B cell (primary cell): Measurements from ENCODE around the gene OSCAR. TPM values are rescaled to one million over a fixed set of nuclear protein-coding genes. Genes with fewer than 3 reads are reported as not detected.

Experiments
- ATAC-seq: fragments of 200-7000 bp; cut with Tn5 transposase; one replicate; pipeline ENCODE4 v1.10.0; 2021; ENCODE audit warnings: low read depth, mild to moderate bottlenecking, moderate number of reproducible peaks, moderate library complexity
- CTCF ChIA-PET: fragments of 350-600 bp; sonication (Branson Sonifier 250); formaldehyde crosslinking; loops from one replicate; lab custom pipeline; 2021; ENCODE audit warnings: antibody characterized with exemption, inconsistent platforms; lab: Charles Lee
- POLR2A ChIA-PET: fragments of 350-600 bp; sonication (Branson Sonifier 250); formaldehyde crosslinking; loops from one replicate; lab custom pipeline; 2021; ENCODE audit warnings: antibody characterized with exemption; lab: Charles Lee
- DNase-seq: peaks from one replicate; pipeline ENCODE4 v3.0.0; 2013
- H2AFZ ChIP-seq: 2 replicates; pipeline ENCODE4 v1.6.1; 2012; ENCODE audit warnings: mild to moderate bottlenecking, low read depth, low read length; ENCODE audit not compliant: insufficient read depth, poor library complexity, severe bottlenecking
- H3K27ac ChIP-seq, 2 donors: 1 replicate in 1 of 2; 2 replicates in 1 of 2; pipeline ENCODE4 v1.5.1; 2012 to 2013; ENCODE audit warnings: low read length in 2 of 2, mild to moderate bottlenecking in 2 of 2, moderate library complexity in 1 of 2
- H3K27me3 ChIP-seq, 4 experiments: fragments of 200-600 bp in 1 of 4; sonication (generic) in 1 of 4; replicated peaks in 1 of 4; 1 replicate in 2 of 4; 2 replicates in 2 of 4; pipeline versions ENCODE4 v1.6.1 to v1.7.0; 2013 to 2016; ENCODE audit warnings: low read length in 3 of 4, mild to moderate bottlenecking in 2 of 4, mixed read lengths in 1 of 4, moderate library complexity in 1 of 4; ENCODE audit not compliant: insufficient read depth in 4 of 4, control insufficient read depth in 3 of 4; ENCODE audit errors: control extremely low read depth in 1 of 4
- H3K36me3 ChIP-seq, 2 experiments: replicated peaks in 1 of 2; 1 replicate in 1 of 2; 2 replicates in 1 of 2; pipeline versions ENCODE4 v1.6.1 to v1.7.1; 2013; ENCODE audit warnings: low read length in 1 of 2; ENCODE audit not compliant: insufficient read depth in 2 of 2, control insufficient read depth in 1 of 2; ENCODE audit errors: control extremely low read depth in 1 of 2, extremely low read depth in 1 of 2
- H3K4me1 ChIP-seq, 2 donors: fragments of 200-600 bp in 1 of 2; sonication (generic) in 1 of 2; 1 replicate in 1 of 2; 2 replicates in 1 of 2; pipeline versions ENCODE4 v1.5.1 to v1.6.1; 2013 to 2017; ENCODE audit warnings: low read length in 2 of 2; ENCODE audit not compliant: control insufficient read depth in 2 of 2, insufficient read depth in 2 of 2
- H3K4me2 ChIP-seq: replicated peaks from 2 replicates; pipeline ENCODE3; 2012; ENCODE audit warnings: mild to moderate bottlenecking, low read depth, low read length; ENCODE audit not compliant: poor library complexity, severe bottlenecking
- H3K4me3 ChIP-seq, 5 experiments: fragments of 200-600 bp in 1 of 5; sonication (generic) in 1 of 5; 1 replicate in 3 of 5; 2 replicates in 2 of 5; pipeline versions ENCODE4 v1.5.1 to v1.7.0; 2011 to 2016; ENCODE audit warnings: low read length in 4 of 5, mild to moderate bottlenecking in 4 of 5, low read depth in 2 of 5, control low read depth in 1 of 5, moderate library complexity in 1 of 5; ENCODE audit not compliant: insufficient read depth in 1 of 5; ENCODE audit errors: control extremely low read depth in 1 of 5, extremely low read depth in 1 of 5
- H3K79me2 ChIP-seq: fragments of 200-600 bp; sonication (generic); one replicate; pipeline ENCODE4 v1.6.0; 2016; ENCODE audit warnings: low read length; ENCODE audit not compliant: control insufficient read depth, insufficient read depth
- H3K9ac ChIP-seq: fragments of 200-600 bp; sonication (generic); 2 replicates; pipeline ENCODE4 v1.6.1; 2017; ENCODE audit warnings: mild to moderate bottlenecking, low read length, moderate library complexity
- H3K9me3 ChIP-seq, 3 donors: one replicate each; pipeline versions ENCODE4 v1.6.1 to v1.7.1; 2013; ENCODE audit warnings: low read length in 2 of 3; ENCODE audit not compliant: control insufficient read depth in 2 of 3, insufficient read depth in 1 of 3; ENCODE audit errors: control extremely low read depth in 1 of 3
- H4K20me1 ChIP-seq: 2 replicates; pipeline ENCODE4 v1.6.0; 2012; ENCODE audit warnings: mild to moderate bottlenecking, low read length; ENCODE audit not compliant: insufficient read depth, control insufficient read depth, poor library complexity, severe bottlenecking
- H3K27ac Mint-ChIP-seq: one replicate; pipeline ENCODE4 v1.8.0; 2021; ENCODE audit warnings: mixed read lengths
- H3K27me3 Mint-ChIP-seq: one replicate; pipeline ENCODE4 v1.8.0; 2021; ENCODE audit warnings: mixed read lengths
- H3K4me1 Mint-ChIP-seq: one replicate; pipeline ENCODE4 v1.8.0; 2021; ENCODE audit warnings: mixed read lengths
- H3K4me3 Mint-ChIP-seq: one replicate; pipeline ENCODE4 v1.8.0; 2021; ENCODE audit warnings: mixed read lengths
- H3K9me3 Mint-ChIP-seq: one replicate; pipeline ENCODE4 v1.8.0; 2022; ENCODE audit warnings: mixed read lengths; ENCODE audit not compliant: insufficient read depth
- EZH2 ChIP-seq: IDR thresholded peaks from 2 replicates; pipeline ENCODE4 v1.6.1; 2012; ENCODE audit warnings: borderline replicate concordance, low read depth, mild to moderate bottlenecking, moderate library complexity, low read length; ENCODE audit not compliant: insufficient read depth, poor library complexity, severe bottlenecking
- WGBS: methylation state at CpG from one replicate; pipeline ENCODE4 v1.1.5; 2013; ENCODE audit warnings: missing lambda C conversion rate; ENCODE audit not compliant: insufficient coverage; 5-methylcytosine and 5-hydroxymethylcytosine counted together
- intact Hi-C: fragments of 100-400 bp; cut with micrococcal nuclease; formaldehyde crosslinking; loops from one replicate; pipeline ENCODE4 v1.10.0; 2022
- polyA plus RNA-seq: library from polyadenylated mRNA; depleted of rRNA; stranded (reverse); fragments of >200 nt; gene quantifications from 2 replicates; pipeline ENCODE4 v1.2.3, GENCODE V29; 2012
- total RNA-seq, 2 donors: library from RNA; stranded (reverse); fragments of 120-200 nt in 1 of 2; gene quantifications; 1 replicate in 1 of 2; 2 replicates in 1 of 2; pipeline versions ENCODE4 v1.2.3 to v1.2.4, GENCODE V29; 2013 to 2022
- TF ChIP-seq, protein P1 (sequence below): fragments of 200-600 bp; IDR thresholded peaks from one replicate; pipeline ENCODE4 v1.8.0; 2022; ENCODE audit warnings: antibody characterized with exemption, mild to moderate bottlenecking

OSCAR gene
- total and polyA plus RNA-seq, 2 donors (not counting 1 experiment from before 2014, with no cell fraction given) = 1.7 TPM; not detected in 1

DNA sequence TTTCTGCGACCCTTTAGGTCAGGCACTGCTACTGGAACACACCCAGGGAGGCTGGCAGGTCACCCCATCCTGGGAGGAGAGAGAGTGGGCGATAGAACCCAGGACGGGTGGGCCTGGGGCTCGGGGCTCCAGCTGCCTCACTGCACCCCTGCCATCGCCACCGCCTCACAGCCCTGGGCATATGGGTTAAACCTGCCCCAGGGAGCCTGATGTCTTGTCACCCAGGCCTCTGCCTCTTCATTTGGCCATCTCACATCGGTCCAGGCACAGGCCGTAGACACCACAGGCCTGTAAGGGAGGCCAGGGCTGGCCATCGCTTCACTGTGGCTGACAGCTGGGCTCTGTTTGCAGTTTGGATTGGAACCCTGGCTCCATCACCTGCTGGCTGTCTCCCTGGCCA, 25.1 kb upstream of the OSCAR start:
- H2AFZ ChIP-seq = no peak overlapping the region
- H3K79me2 ChIP-seq = no peaks in the 10 kb centered on the region
- TF ChIP-seq, protein P1, sequence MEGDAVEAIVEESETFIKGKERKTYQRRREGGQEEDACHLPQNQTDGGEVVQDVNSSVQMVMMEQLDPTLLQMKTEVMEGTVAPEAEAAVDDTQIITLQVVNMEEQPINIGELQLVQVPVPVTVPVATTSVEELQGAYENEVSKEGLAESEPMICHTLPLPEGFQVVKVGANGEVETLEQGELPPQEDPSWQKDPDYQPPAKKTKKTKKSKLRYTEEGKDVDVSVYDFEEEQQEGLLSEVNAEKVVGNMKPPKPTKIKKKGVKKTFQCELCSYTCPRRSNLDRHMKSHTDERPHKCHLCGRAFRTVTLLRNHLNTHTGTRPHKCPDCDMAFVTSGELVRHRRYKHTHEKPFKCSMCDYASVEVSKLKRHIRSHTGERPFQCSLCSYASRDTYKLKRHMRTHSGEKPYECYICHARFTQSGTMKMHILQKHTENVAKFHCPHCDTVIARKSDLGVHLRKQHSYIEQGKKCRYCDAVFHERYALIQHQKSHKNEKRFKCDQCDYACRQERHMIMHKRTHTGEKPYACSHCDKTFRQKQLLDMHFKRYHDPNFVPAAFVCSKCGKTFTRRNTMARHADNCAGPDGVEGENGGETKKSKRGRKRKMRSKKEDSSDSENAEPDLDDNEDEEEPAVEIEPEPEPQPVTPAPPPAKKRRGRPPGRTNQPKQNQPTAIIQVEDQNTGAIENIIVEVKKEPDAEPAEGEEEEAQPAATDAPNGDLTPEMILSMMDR = no peak
- Mint-ChIP-seq H3K4me3 (no peak overlapping the region), H3K27me3 (no peaks in the 10 kb centered on the region), H3K9me3 (no peaks in the 10 kb centered on the region), H3K27ac (no peak overlapping the region), H3K4me1 (no peaks in the 10 kb centered on the region)
- H3K27ac ChIP-seq = no peak overlapping the region
- 96% methylated on average over 8 of the region's 9 CpGs for WGBS
- no peak overlapping the region for H3K4me2 ChIP-seq
- CTCF ChIA-PET = no interaction called here
- no peaks in the 10 kb centered on the region for H4K20me1 ChIP-seq
- no peak for DNase-seq
- H3K36me3 ChIP-seq = peaks cover 6 to 70% of the 10 kb centered on the region in 2 experiments
- intact Hi-C loops = no loop called here
- POLR2A ChIA-PET = no interaction called here
- ATAC-seq = no peak
- H3K9me3 ChIP-seq = no peaks in the 10 kb centered on the region
- no peak overlapping the region for H3K4me3 ChIP-seq
- H3K27me3 ChIP-seq = no peaks in the 10 kb centered on the region
- H3K4me1 ChIP-seq = no peaks in the 10 kb centered on the region
- no peak overlapping the region for H3K9ac ChIP-seq

DNA sequence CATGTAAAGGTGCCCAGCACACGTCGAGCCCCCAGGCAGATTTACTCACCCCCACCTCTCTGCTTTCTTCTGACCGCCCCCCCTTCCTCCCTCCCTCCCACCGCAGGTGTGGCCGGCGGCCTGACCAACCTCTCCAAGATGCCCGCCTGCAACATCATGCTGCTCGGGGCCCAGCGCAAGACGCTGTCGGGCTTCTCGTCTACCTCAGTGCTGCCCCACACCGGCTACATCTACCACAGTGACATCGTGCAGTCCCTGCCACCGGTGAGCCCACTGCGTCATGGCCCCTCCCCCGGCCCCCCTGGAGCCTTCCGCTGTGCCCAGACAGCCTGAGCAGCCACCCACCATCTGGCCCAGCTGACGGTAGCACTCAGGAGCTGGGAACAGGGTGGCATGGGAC, 23.8 kb upstream of the OSCAR start:
- WGBS = 94% methylated on average over 17 of the region's 19 CpGs
- H3K27me3 ChIP-seq = no peaks in the 10 kb centered on the region
- no peak for TF ChIP-seq EZH2
- TF ChIP-seq, protein P1 = no peak
- DNase-seq = no peak
- no peaks in the 10 kb centered on the region for H3K9me3 Mint-ChIP-seq
- H3K4me1 Mint-ChIP-seq = no peaks in the 10 kb centered on the region
- no peak for ATAC-seq
- no peaks in the 10 kb centered on the region for H3K4me1 ChIP-seq
- CTCF ChIA-PET = interaction anchor here (0.6 kb wide), 1 partner anchor 525 kb away, joined by 3 read pairs; no protein-coding TSS in a partner anchor
- no peak overlapping the region for H3K27ac Mint-ChIP-seq
- H3K79me2 ChIP-seq = peaks cover 6% of the 10 kb centered on the region
- peaks cover 7 to 76% of the 10 kb centered on the region in 2 experiments for H3K36me3 ChIP-seq
- no peak overlapping the region for H3K9ac ChIP-seq
- intact Hi-C loops = no loop called here
- H3K27ac ChIP-seq = no peak overlapping the region
- no peaks in the 10 kb centered on the region for H3K27me3 Mint-ChIP-seq
- H3K9me3 ChIP-seq = no peaks in the 10 kb centered on the region
- H3K4me3 Mint-ChIP-seq = no peak overlapping the region
- POLR2A ChIA-PET = no interaction called here
- H2AFZ ChIP-seq = no peak overlapping the region
- H3K4me2 ChIP-seq = no peak overlapping the region
- peaks cover 8% of the 10 kb centered on the region for H4K20me1 ChIP-seq
- H3K4me3 ChIP-seq = no peak overlapping the region
